ACC112 (cell line): ENCODE results near the gene ZDHHC11.

Experiments
- H2AFZ ChIP-seq: fragments of 200-600 bp; sonication (generic); one replicate; pipeline ENCODE4 v1.6.0; 2017; ENCODE audit warnings: antibody characterized with exemption, low read length; ENCODE audit not compliant: unreplicated experiment
- H3K27ac ChIP-seq: fragments of 200-600 bp; sonication (generic); 2 replicates; pipeline ENCODE4 v1.5.1; 2014; ENCODE audit warnings: low read depth, mild to moderate bottlenecking, antibody characterized with exemption, low read length, moderate library complexity
- H3K27me3 ChIP-seq: fragments of 200-600 bp; sonication (generic); 2 replicates; pipeline ENCODE4 v1.6.1; 2014; ENCODE audit warnings: mild to moderate bottlenecking, antibody characterized with exemption, low read length, moderate library complexity, mixed read lengths; ENCODE audit not compliant: insufficient read depth
- H3K36me3 ChIP-seq: fragments of 200-600 bp; sonication (generic); 2 replicates; pipeline ENCODE4 v1.6.1; 2016; ENCODE audit warnings: mild to moderate bottlenecking, antibody characterized with exemption, low read length, moderate library complexity, mixed read lengths; ENCODE audit not compliant: insufficient read depth
- H3K4me1 ChIP-seq: fragments of 200-600 bp; sonication (generic); one replicate; pipeline ENCODE4 v1.6.1; 2016; ENCODE audit warnings: low read length, mixed read lengths; ENCODE audit not compliant: insufficient read depth, unreplicated experiment, control insufficient read depth
- H3K4me3 ChIP-seq: fragments of 200-600 bp; sonication (generic); 2 replicates; pipeline ENCODE4 v1.5.1; 2014; ENCODE audit warnings: mild to moderate bottlenecking, low read depth, low read length
- H3K79me2 ChIP-seq: fragments of 200-600 bp; sonication (generic); one replicate; pipeline ENCODE4 v1.6.0; 2016; ENCODE audit warnings: low read length; ENCODE audit not compliant: control insufficient read depth, unreplicated experiment, insufficient read depth

The ZDHHC11 gene

GRCh38 chr5:865168-865521 lies 14.4 kb upstream of the ZDHHC11 start:
- Histone ChIP-seq H3K4me3 (no peak overlapping the region), H3K36me3 (peaks cover 24% of the 10 kb centered on the region; the same call in 1 of the 2 replicates), H2AFZ (no peak overlapping the region), H3K4me1 (no peaks in the 10 kb centered on the region), H3K27me3 (no peaks in the 10 kb centered on the region), H3K79me2 (no peaks in the 10 kb centered on the region), H3K27ac (no peak overlapping the region)

DNA sequence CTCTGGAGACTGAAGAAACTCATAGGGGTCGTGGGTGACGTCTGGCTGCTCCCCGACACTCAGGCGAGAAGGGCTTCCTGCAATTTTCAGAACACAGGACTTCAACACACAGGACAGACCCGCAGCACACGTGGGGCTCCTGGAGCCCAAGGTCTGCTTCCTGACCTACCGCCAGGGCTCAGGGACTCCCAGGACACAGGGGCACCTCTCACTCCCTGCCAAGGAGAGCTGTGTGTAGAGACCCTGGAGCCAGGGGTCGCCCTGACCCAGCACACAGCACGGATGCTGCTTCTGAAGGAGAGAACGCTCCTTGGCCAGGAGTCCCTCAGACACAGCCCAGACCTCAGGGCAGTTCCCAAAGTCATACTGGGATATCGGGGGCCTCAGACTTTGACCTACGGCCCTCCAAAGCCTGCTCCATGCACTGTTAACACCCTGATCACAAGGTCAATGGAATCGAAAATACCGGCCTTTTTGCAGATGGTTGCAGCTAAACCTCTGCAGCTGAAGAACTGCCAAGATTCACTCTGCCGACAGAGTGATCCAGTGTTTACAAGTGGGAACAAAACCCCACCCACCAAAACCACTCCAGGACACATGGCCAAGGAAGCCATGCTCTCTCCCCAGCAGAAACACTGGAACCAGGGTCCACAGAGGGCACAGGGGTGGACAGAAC lies 13.8 kb upstream of the ZDHHC11 start:
- Histone ChIP-seq H3K4me3 (no peak overlapping the region), H3K4me1 (no peaks in the 10 kb centered on the region), H2AFZ (no peak overlapping the region), H3K27ac (no peak overlapping the region), H3K36me3 (peaks cover 19% of the 10 kb centered on the region; the same call in 1 of the 2 replicates), H3K79me2 (no peaks in the 10 kb centered on the region), H3K27me3 (no peaks in the 10 kb centered on the region)

- H3K79me2 ChIP-seq = no peaks in the 10 kb centered on the region
- H3K4me3 ChIP-seq = no peak overlapping the region
- no peak overlapping the region for H3K27ac ChIP-seq
- no peaks in the 10 kb centered on the region for H3K27me3 ChIP-seq
- H3K4me1 ChIP-seq = no peaks in the 10 kb centered on the region
- 0 out of 2 replicates have a peak, but pooled peaks cover 10% of the 10 kb centered on the region for H3K36me3 ChIP-seq
- H2AFZ ChIP-seq = no peak overlapping the region
Measured at GRCh38 chr5:863244-863805, 12.5 kb upstream of the ZDHHC11 start.

DNA sequence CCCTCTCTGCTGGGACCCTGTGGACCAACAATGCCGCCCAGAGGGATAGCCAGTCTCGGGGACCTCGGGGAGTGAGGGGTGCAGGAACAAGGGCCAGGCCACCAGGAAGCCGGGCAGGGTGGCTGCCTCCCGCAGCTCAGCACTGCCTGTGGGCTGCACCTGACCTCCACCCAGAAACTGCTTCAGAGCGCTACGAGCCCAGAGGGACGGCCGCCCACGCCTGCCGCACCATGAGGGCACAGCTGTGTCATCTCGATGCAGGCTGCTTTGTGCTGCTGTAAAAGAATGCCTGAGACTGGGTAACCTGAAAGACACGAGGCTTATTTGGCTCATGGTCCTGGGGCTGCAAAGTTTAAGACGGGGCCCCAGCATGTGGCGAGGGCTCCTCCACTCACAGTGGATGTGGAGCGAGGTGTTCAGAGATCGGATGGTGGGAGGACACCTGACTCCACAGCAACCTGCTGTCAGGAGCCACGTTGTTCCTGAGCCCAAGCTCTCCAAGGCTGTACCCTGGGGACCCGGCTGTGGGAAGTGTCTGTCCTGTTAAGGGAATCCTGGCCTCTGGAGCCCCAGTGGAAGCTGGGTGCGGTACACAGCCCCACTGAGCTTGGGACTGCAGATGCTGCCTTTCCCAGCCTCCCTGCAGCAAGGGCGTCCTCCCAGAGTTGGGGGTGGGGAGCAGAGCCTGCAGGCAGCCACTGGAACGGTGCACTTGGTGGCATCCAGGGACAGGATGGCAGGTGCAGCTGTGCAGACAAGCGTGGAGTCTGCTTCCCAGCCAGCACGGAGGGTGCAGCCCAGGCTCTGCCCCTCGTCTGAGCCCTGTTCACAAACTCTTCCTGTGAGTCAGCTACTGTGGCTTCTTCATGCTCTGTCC lies 11.8 kb upstream of the ZDHHC11 start:
- Histone ChIP-seq H2AFZ (no peak overlapping the region), H3K27me3 (no peaks in the 10 kb centered on the region), H3K4me1 (no peaks in the 10 kb centered on the region), H3K36me3 (0 out of 2 replicates have a peak, but pooled peaks cover 4% of the 10 kb centered on the region), H3K4me3 (no peak overlapping the region), H3K27ac (no peak overlapping the region), H3K79me2 (no peaks in the 10 kb centered on the region)

DNA sequence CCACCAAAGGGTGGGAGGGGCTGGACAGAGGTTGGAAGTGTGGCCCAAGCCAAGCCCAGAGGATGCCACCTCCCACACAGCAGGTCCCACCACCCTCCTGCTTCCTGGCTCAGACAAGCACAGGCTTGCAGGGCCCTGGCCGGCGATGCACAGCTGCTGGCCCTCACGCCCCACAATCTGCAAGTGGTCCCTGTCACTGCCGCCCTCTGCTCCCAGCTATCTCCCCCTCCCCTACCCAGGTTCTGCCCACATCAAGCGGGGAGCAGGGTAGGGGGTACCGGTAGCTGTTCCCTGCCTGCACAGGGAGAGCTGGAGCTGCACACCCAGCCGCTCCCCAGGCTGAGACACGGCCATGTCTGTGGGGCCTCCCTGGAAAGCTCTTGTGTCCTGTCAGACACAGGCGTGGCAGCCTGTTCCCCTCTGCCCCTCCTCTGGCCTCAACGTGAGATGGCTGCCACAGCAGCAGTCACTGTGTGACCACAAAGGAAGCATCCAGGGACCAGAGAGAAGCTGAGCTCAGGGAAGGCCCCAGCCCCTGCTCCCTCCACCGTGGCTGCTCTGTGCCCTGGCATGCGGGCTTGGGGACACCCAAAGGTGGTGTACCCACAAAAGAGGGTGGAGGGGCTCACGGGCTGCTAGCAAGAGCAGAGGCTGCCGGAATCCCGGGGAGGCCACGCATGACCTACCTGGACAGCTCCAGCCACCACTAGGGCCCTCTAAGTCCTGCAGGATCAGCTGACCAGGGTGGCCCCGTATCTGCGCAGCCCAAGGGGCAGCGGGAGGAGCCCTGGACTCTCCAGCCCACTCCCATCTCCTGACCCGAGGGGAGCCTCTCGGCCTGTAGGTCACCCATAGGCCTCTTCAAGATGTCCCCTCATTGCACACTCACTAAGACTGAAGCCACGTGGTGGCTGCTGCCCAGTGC lies 10.9 kb upstream of the ZDHHC11 start:
- Histone ChIP-seq H3K79me2 (no peaks in the 10 kb centered on the region), H3K4me1 (no peaks in the 10 kb centered on the region), H3K4me3 (no peak overlapping the region), H2AFZ (no peak overlapping the region), H3K27me3 (no peaks in the 10 kb centered on the region), H3K36me3 (no peaks in the 10 kb centered on the region), H3K27ac (no peak overlapping the region)

DNA sequence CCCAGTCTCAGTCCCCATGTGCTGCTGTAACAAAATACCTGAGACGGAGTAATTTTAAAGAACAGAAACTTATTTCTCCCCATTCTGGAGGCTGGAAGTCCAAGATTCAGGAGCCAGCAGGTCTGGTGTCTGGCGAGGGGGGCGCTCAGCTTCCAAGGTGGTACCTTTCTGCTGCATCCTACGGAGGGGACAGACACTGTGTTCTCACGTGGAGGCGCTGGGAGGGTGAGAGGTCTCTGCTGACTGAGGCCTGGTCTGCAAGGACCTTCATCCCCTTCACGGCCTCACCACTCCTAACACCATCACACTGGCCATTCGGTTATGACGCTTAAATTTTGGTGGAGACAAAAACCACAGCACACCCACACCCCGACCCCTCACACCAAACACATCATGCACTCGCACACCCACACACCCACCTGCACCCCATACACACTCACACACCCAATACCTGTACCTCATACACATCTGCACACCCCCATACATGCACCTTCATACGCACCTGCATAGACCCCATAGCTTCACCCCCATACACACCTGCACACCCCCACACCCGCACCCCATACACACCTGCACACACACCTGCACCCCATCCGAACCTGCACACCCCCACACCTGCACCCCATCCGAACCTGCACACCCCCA lies 9.8 kb upstream of the ZDHHC11 start:
- H3K4me3 ChIP-seq = no peak overlapping the region
- no peaks in the 10 kb centered on the region for H3K4me1 ChIP-seq
- no peaks in the 10 kb centered on the region for H3K79me2 ChIP-seq
- no peaks in the 10 kb centered on the region for H3K36me3 ChIP-seq
- no peak overlapping the region for H2AFZ ChIP-seq
- no peaks in the 10 kb centered on the region for H3K27me3 ChIP-seq
- H3K27ac ChIP-seq = no peak overlapping the region

- Histone ChIP-seq H2AFZ (no peak overlapping the region), H3K79me2 (no peaks in the 10 kb centered on the region), H3K4me1 (no peaks in the 10 kb centered on the region), H3K27me3 (no peaks in the 10 kb centered on the region), H3K4me3 (no peak overlapping the region), H3K27ac (no peak overlapping the region), H3K36me3 (no peaks in the 10 kb centered on the region)
Measured at GRCh38 chr5:859798-860296, 9.1 kb upstream of the ZDHHC11 start.

DNA sequence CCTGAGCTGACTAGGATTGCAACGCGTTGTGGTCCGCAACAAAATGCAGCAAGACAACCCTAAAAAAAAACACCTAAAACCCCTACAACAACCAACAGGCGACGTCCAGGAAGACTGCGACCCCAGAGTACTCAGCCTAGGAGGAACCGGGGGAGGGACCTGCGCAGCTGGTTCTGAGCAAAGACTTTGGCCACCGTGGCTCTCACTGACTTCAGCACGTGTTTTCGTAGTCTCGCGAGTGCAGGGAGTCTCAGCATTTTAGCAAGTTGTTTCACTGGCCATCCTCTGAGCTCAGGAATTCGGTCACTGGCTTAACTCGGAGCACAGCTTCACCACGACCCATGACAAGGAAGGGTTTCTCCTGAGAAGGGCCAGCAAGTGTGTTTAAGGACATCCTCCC lies 8.6 kb upstream of the ZDHHC11 start:
- Histone ChIP-seq H2AFZ (no peak overlapping the region), H3K4me3 (no peak overlapping the region), H3K27me3 (no peaks in the 10 kb centered on the region), H3K79me2 (no peaks in the 10 kb centered on the region), H3K4me1 (no peaks in the 10 kb centered on the region), H3K36me3 (no peaks in the 10 kb centered on the region), H3K27ac (no peak overlapping the region)

- Histone ChIP-seq H3K4me3 (no peak overlapping the region), H3K4me1 (no peaks in the 10 kb centered on the region), H3K27me3 (no peaks in the 10 kb centered on the region), H3K36me3 (no peaks in the 10 kb centered on the region), H3K27ac (no peak overlapping the region), H3K79me2 (no peaks in the 10 kb centered on the region), H2AFZ (no peak overlapping the region)
Measured at GRCh38 chr5:858726-859125, 7.9 kb upstream of the ZDHHC11 start.
